ENCODE results near the gene LRRC1. TPM values are rescaled to one million over a fixed set of nuclear protein-coding genes. Genes with fewer than 3 reads are reported as not detected.

LRRC1 gene
- total and polyA plus RNA-seq, 4 donors = 0.36 to 6.4 (median 0.94) TPM

DNA sequence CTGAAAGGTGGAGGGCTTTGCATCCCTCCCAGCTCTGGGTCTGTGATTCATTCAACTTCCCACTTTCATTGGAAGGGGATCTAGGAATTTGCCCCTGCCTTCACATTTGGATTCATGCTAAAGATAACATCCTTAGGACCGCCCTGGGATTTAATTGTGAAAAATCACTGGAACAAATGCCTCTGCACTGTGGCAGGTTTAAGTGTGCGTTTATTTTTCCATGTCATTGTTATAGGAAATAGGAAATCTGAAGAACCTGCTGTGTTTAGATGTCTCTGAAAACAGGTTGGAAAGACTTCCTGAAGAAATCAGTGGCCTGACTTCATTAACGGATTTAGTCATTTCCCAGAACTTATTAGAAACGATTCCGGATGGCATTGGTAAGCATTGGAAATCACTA lies 104.7 kb downstream of the LRRC1 start:
- Histone ChIP-seq H3K36me3 (ENCODE audit: control insufficient read depth in 4 of 4, insufficient read depth in 3 of 4, low read depth in 1 of 4, low read length in 3 of 4) (no peaks in the 10 kb centered on the region), H3K27ac (ENCODE audit: low read depth in 1 of 2, low read length in 2 of 2) (no peak overlapping the region), H3K4me1 (ENCODE audit: control insufficient read depth in 4 of 4, insufficient read depth in 4 of 4, low read length in 3 of 4) (no peaks in the 10 kb centered on the region), H3K4me3 (ENCODE audit: low read depth in 1 of 3, low read length in 3 of 3) (no peak overlapping the region), H3K27me3 (ENCODE audit: control insufficient read depth in 4 of 4, insufficient read depth in 4 of 4, low read length in 3 of 4) (no peaks in the 10 kb centered on the region), H3K9me3 (ENCODE audit: control insufficient read depth in 4 of 4, low read length in 3 of 4) (no peaks in the 10 kb centered on the region), H3K9ac (ENCODE audit: low read depth in 1 of 2, low read length in 2 of 2) (no peak overlapping the region)
- TF ChIP-seq GABPA (IDR thresholded peaks at IDR 0.05 in 1 of 2, conservative IDR thresholded peaks at IDR 0.05 in 1 of 2) = no peak
- TF ChIP-seq, protein P1, sequence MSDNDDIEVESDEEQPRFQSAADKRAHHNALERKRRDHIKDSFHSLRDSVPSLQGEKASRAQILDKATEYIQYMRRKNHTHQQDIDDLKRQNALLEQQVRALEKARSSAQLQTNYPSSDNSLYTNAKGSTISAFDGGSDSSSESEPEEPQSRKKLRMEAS (IDR thresholded peaks at IDR 0.05) = no peak
- TF ChIP-seq FOXA2 (IDR thresholded peaks at IDR 0.05) = no peak
- no peak for TF ChIP-seq JUND (IDR thresholded peaks at IDR 0.05)
- TF ChIP-seq, protein P2, sequence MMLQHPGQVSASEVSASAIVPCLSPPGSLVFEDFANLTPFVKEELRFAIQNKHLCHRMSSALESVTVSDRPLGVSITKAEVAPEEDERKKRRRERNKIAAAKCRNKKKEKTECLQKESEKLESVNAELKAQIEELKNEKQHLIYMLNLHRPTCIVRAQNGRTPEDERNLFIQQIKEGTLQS (IDR thresholded peaks at IDR 0.05) = no peak
- no peak for TF ChIP-seq EGR1 (IDR thresholded peaks at IDR 0.05; ENCODE audit: low read depth in 2 of 2)
- no peak for TF ChIP-seq RXRA (IDR thresholded peaks at IDR 0.05)
- no peak for TF ChIP-seq SP1 (IDR thresholded peaks at IDR 0.05)
- TF ChIP-seq HNF4A (conservative IDR thresholded peaks at IDR 0.05) = no peak
- TF ChIP-seq NR2F2 (IDR thresholded peaks at IDR 0.05) = no peak
- TF ChIP-seq, protein P3, sequence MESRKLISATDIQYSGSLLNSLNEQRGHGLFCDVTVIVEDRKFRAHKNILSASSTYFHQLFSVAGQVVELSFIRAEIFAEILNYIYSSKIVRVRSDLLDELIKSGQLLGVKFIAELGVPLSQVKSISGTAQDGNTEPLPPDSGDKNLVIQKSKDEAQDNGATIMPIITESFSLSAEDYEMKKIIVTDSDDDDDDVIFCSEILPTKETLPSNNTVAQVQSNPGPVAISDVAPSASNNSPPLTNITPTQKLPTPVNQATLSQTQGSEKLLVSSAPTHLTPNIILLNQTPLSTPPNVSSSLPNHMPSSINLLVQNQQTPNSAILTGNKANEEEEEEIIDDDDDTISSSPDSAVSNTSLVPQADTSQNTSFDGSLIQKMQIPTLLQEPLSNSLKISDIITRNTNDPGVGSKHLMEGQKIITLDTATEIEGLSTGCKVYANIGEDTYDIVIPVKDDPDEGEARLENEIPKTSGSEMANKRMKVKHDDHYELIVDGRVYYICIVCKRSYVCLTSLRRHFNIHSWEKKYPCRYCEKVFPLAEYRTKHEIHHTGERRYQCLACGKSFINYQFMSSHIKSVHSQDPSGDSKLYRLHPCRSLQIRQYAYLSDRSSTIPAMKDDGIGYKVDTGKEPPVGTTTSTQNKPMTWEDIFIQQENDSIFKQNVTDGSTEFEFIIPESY (IDR thresholded peaks at IDR 0.05) = no peak
- TF ChIP-seq, protein P4, sequence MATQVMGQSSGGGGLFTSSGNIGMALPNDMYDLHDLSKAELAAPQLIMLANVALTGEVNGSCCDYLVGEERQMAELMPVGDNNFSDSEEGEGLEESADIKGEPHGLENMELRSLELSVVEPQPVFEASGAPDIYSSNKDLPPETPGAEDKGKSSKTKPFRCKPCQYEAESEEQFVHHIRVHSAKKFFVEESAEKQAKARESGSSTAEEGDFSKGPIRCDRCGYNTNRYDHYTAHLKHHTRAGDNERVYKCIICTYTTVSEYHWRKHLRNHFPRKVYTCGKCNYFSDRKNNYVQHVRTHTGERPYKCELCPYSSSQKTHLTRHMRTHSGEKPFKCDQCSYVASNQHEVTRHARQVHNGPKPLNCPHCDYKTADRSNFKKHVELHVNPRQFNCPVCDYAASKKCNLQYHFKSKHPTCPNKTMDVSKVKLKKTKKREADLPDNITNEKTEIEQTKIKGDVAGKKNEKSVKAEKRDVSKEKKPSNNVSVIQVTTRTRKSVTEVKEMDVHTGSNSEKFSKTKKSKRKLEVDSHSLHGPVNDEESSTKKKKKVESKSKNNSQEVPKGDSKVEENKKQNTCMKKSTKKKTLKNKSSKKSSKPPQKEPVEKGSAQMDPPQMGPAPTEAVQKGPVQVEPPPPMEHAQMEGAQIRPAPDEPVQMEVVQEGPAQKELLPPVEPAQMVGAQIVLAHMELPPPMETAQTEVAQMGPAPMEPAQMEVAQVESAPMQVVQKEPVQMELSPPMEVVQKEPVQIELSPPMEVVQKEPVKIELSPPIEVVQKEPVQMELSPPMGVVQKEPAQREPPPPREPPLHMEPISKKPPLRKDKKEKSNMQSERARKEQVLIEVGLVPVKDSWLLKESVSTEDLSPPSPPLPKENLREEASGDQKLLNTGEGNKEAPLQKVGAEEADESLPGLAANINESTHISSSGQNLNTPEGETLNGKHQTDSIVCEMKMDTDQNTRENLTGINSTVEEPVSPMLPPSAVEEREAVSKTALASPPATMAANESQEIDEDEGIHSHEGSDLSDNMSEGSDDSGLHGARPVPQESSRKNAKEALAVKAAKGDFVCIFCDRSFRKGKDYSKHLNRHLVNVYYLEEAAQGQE (IDR thresholded peaks at IDR 0.05) = no peak
- no peak for TF ChIP-seq RAD21 (IDR thresholded peaks at IDR 0.05)
- TF ChIP-seq HNF4G (IDR thresholded peaks at IDR 0.05) = no peak
- TF ChIP-seq, protein P5, sequence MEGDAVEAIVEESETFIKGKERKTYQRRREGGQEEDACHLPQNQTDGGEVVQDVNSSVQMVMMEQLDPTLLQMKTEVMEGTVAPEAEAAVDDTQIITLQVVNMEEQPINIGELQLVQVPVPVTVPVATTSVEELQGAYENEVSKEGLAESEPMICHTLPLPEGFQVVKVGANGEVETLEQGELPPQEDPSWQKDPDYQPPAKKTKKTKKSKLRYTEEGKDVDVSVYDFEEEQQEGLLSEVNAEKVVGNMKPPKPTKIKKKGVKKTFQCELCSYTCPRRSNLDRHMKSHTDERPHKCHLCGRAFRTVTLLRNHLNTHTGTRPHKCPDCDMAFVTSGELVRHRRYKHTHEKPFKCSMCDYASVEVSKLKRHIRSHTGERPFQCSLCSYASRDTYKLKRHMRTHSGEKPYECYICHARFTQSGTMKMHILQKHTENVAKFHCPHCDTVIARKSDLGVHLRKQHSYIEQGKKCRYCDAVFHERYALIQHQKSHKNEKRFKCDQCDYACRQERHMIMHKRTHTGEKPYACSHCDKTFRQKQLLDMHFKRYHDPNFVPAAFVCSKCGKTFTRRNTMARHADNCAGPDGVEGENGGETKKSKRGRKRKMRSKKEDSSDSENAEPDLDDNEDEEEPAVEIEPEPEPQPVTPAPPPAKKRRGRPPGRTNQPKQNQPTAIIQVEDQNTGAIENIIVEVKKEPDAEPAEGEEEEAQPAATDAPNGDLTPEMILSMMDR (IDR thresholded peaks at IDR 0.05; ENCODE audit: low read depth, low read length, missing input control) = no peak
- no peak for TF ChIP-seq YY1 (IDR thresholded peaks at IDR 0.05)
- TF ChIP-seq FOXA1 (IDR thresholded peaks at IDR 0.05) = no peak
- WGBS = 93% methylated on average over 5 of the region's 5 CpGs
- no peak for DNase-seq (ENCODE audit: low spot score)

DNA sequence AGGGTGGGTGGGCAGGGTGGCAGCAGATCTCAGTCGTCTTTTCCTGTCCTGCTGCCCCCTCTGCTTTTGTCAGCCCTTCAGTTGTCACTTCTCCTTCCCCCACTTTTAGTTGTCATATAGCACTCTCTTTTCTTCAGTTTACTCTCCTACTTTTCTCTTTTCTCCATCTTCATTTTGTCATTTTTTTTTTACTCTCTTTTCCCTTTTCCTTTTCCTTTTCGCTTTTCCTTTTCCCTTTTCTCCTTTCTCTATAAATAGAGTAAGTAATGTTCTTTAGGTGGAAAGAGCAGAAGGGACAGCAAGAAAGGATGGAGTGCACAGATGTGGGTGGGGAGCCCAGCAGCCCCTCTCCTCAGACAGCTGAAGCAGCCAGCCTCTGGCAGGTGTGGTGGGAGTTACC lies 108.6 kb downstream of the LRRC1 start:
- no peak overlapping the region for H3K9ac ChIP-seq (ENCODE audit: low read depth in 1 of 2, low read length in 2 of 2)
- no peaks in the 10 kb centered on the region for H3K36me3 ChIP-seq (ENCODE audit: control insufficient read depth in 4 of 4, insufficient read depth in 3 of 4, low read depth in 1 of 4, low read length in 3 of 4)
- H3K27me3 ChIP-seq (ENCODE audit: control insufficient read depth in 4 of 4, insufficient read depth in 4 of 4, low read length in 3 of 4) = no peaks in the 10 kb centered on the region
- no peaks in the 10 kb centered on the region for H3K4me1 ChIP-seq (ENCODE audit: control insufficient read depth in 4 of 4, insufficient read depth in 4 of 4, low read length in 3 of 4)
- 96% methylated on average over 2 of the region's 2 CpGs for WGBS
- TF ChIP-seq RXRA (IDR thresholded peaks at IDR 0.05) = no peak
- no peak for TF ChIP-seq GABPA (IDR thresholded peaks at IDR 0.05 in 1 of 2, conservative IDR thresholded peaks at IDR 0.05 in 1 of 2)
- no peak for TF ChIP-seq EGR1 (IDR thresholded peaks at IDR 0.05; ENCODE audit: low read depth in 2 of 2)
- no peak for TF ChIP-seq HNF4G (IDR thresholded peaks at IDR 0.05)
- no peak for TF ChIP-seq HNF4A (conservative IDR thresholded peaks at IDR 0.05)
- TF ChIP-seq, protein P3 (IDR thresholded peaks at IDR 0.05) = no peak
- no peak for TF ChIP-seq FOXA2 (IDR thresholded peaks at IDR 0.05)
- no peak for TF ChIP-seq FOXA1 (IDR thresholded peaks at IDR 0.05)
- TF ChIP-seq, protein P4 (IDR thresholded peaks at IDR 0.05) = no peak
- no peak for TF ChIP-seq SP1 (IDR thresholded peaks at IDR 0.05)
- no peak for TF ChIP-seq JUND (IDR thresholded peaks at IDR 0.05)
- H3K4me3 ChIP-seq (ENCODE audit: low read depth in 1 of 3, low read length in 3 of 3) = no peak overlapping the region
- DNase-seq (ENCODE audit: low spot score) = no peak
- no peaks in the 10 kb centered on the region for H3K9me3 ChIP-seq (ENCODE audit: control insufficient read depth in 4 of 4, low read length in 3 of 4)
- H3K27ac ChIP-seq (ENCODE audit: low read depth in 1 of 2, low read length in 2 of 2) = no peak overlapping the region

Measured in liver (tissue), 9 donors.